Endometrial microvascular endothelial cells (primary cell): ENCODE data around the gene SPDYE2. TPM values are rescaled to one million over a fixed set of nuclear protein-coding genes. Genes with fewer than 3 reads are reported as not detected.
"Not testable (repeated sequence)": the region's sequence is repeated elsewhere in the genome, so short reads cannot be mapped to it uniquely, and the experiment has no call there.

ENCODE experiments used
- in situ Hi-C: cut with HindIII; loops from 2 replicates; pipeline ENCODE4 v1.10.0; 2017; ENCODE audit warnings: low sequenced_read_pairs, low pct_unique_long_range_greater_than_20kb; ENCODE audit errors: inconsistent ontology term
- total RNA-seq: library from RNA; depleted of rRNA; stranded (reverse); fragments of >200 nt; gene quantifications from one replicate; pipeline ENCODE4 v1.2.3, GENCODE V29; 2015; ENCODE audit errors: inconsistent ontology term

Gene SPDYE2, protein sequence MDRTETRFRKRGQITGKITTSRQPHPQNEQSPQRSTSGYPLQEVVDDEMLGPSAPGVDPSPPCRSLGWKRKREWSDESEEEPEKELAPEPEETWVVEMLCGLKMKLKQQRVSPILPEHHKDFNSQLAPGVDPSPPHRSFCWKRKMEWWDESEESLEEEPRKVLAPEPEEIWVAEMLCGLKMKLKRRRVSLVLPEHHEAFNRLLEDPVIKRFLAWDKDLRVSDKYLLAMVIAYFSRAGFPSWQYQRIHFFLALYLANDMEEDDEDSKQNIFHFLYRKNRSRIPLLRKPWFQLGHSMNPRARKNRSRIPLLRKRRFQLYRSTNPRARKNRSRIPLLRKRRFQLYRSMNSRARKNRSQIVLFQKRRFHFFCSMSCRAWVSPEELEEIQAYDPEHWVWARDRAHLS
- total RNA-seq: not detected

DNA sequence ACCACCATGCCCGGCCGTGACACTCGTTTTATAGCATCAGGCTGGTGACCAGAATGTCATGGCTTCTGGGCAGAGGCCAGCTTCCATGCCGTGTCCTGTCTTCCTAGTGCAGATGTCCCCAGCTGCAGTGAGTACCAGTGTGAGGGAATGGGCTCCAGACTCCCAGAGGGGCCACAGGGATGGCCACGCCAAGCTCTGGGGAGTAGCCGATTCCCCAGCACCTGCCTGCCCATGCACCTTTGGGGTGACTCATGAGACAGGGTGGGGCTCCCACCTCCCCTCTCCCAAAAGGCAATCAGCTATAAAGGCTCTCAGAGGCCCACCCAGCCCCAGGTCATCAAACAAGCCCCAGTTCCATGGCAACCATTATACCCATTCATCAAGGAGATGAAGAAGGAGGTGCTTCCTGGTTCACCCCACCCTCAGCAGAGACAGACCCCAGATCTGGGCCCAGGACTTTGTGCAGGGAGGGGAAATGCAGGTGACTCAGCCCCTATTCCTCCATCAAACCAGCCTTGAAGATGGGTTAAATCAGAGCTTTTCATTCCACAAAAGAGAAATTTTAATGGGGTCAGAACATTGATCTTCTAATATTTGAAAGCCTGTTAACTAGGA, at the start of gene SPDYE2:
Gene SPDYE2 (plus strand): TSS at position 419 of the 615 bp plus-strand sequence. CDS start 2,030 bp downstream, outside the sequence.
- in situ Hi-C loops: not testable (repeated sequence)

DNA sequence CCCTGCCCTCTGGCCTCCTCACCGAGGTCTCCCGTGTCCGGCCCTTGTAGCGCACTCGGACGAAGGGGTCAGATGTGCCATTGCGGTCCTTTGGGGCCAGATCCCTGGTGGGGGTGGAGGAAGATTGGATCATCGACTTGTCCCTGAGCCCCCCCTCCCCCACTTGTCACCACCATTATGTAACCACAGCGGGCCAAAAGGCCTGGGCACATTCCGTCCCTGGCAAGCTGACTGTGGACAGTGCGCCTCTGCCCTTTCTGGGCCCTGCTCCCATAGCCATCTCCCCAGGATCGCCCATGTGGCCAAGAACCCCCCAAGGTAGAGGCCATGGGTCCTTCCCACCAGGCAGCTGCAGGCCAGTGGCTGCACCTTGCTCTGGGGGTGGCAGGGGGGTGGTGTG, 47.9 kb upstream of the SPDYE2 start:
- in situ Hi-C loops: not testable (repeated sequence)

DNA sequence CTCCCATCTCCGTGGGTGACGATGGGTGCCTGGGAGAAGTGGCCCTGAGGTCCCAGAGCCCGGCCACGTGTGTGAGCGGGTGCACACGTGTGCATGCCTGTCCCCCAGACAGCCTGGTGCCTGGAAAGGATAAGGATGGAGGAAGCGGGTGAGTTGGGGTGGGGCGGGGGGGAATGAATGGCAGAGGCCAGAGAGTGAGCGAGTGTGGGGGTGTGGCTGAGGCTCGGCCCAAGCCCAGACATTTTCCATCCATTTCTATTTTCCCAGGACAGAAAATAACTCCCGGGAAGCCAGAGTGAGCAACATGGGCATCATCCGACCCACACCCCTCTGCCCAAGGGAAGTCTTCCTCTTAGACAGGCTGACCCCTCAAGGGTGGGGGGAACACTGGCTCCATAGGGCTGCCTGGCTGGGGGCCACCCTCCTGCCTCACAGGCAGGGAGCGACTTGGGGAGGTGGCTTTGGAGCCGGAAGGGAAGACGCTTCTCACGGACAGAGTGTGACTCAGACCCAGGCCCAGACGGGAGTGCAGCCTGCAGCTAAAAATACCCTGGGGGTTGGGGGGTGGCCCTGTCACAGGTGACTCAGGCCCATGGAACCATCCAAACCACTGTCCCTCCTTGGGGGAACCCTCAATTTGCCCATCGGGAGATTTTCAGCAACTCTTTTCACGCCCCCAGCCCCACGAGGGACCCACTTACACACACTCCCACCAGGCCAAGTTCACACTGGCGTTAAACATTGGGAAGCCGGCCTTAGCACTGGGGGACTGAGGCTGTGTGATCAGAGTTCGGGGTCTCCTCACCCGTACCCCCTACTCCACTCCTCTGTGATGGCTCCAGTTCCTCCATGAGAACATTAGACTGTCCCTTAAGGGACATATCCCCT, 45.5 kb upstream of the SPDYE2 start:
- in situ Hi-C loops: not testable (repeated sequence)

DNA sequence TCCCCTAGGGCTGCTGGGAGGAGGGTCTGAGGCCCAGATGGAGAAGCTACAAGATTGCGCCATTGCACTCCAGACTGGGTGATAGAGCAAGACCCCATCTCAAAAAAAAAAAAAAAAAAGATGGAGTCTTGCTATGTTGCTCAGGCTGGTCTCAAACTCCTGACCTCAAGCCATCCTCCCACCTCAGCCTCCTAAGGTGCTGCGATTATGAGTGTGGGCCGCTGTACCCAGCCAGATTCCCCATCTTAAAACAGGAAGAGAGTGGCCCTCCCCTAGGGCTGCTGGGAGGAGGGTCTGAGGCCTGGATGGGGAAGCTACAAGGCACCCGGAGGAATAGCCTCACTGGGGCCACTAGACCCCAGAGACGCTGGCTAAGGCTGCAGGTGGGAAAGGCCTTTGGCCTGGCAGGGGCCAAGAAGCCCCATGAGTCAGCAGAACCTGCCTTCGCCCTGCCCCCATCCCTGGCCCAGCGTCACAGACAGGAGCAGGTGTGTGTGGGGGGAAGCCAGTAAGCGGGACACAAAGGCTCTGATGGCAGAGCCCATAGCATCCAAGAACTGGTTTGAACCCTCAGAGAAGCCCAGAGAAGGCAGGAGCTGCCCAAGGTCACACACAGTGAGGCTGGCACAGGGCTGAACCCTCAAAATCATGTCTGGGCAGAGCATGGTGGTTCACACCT, 43.5 kb upstream of the SPDYE2 start:
- in situ Hi-C loops: not testable (repeated sequence)

DNA sequence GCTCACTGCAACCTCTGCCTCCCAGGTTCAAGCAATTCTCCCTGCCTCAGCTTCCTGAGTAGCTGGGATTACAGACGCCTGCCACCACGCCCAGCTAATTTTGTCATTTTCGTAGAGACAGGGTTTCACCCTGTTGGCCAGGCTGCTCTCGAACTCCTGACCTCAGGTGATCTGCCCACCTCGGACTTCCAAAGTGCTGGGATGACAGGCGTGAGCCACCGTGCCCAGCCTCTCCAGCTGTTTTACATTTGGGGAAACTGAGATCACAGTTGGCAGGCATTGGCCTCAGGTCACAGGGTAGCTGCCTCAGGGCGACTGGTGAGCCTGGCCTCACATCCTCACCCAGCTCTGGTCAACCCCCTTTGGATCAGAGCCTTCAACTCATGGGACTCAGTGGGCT, 40.5 kb upstream of the SPDYE2 start:
- in situ Hi-C loops: not testable (repeated sequence)

DNA sequence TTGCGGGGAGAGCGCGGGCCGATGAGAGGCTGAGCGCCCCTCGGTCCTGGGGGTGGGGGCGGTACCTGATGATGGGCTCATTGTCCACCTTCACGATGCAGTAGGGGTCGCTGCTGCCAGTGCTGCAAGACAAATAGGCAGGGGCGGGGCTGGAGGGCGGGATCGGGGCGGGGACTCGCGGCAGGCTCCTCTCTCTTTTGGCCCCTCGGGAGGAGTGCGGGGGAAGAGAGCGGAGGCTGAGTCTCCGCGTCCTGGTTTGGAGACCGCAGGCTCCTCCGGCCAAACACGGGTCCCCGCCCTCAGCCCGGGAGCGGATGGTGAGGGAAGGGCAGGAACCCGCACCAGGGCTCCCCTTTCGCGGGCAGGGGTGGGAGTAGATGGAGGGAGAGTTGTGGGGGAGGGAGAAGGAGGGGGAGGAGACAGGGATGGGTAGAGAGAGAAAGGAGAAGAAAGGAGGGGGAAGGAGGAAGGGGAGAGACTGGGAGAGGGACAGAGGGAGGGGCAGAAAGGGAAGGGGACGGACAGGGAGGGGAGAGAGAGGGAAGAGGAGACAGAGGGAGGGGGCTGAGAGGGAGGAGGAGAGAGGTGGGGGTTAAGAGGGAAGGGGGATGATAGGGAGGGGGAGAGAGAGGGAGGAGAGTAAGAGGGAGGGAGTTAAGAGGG, 39.0 kb upstream of the SPDYE2 start:
- in situ Hi-C loops: not testable (repeated sequence)

DNA sequence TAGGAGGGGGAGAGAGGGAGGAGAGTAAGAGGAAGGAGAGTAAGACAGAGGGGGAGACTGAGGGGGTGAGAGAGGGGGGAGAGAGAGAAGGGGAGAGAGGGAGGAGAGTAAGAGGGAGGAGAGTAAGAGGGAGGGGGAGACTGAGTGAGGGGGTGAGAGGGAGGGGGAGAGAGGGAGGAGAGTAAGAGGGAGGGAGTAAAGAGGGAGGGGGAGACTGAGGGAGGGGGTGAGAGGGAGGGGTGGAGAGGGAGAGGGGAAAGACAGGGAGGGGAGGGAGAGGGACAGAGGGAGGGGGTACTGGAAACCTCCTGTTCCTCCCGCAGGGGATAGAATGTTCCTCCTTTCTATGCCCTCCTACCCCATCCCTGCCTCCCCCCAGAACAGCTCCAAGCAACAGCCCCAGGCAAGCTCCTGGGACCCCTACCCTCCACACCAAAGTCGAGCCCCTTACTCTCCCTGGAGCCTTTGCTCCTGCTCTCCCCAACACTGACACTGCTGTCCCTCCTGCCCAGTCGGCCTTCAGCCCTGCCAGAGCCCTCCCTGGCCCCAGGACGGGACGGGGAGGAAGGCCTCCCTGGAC, 38.3 kb upstream of the SPDYE2 start:
- in situ Hi-C loops: not testable (repeated sequence)

DNA sequence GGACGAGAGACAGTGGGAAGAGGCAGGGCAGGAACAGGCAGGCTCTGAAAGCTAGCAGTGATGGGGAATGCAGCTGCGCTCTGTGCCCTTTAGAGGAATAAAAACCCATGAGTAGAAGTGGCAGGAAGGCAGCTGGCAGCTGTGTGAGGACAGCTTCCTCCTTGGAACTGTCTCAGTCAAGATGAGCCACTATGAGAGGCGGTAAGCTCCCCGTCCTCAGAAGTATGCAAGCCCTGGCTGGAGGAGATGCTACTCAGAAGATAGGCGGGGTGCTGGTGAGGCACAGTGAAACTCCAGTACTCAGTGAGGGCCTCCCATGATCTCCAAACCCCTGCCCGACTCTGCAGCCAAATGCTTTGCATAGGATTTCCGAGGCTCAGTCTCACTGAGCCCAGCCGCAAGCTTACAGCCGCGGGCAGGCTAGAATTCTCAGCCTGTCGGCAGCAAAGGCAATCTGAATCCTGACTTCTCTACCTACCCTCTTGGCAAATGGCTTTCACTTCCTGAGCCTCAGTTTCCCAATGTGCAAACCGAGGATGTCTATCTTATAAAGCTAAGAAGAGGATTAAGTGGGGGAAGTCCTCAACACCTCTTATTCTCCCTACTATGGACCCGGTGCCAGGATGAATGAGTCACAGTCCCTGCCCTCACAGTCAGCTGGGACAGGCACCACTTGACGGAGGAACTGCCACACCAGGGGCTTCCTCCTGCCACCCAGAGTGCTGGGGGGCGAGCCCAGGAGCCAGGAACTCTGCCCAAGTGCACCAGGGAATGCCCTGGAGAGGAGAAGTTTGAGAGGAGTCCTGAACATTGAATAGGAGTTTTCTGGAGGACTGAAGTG, 35.9 kb upstream of the SPDYE2 start:
- in situ Hi-C loops: not testable (repeated sequence)

DNA sequence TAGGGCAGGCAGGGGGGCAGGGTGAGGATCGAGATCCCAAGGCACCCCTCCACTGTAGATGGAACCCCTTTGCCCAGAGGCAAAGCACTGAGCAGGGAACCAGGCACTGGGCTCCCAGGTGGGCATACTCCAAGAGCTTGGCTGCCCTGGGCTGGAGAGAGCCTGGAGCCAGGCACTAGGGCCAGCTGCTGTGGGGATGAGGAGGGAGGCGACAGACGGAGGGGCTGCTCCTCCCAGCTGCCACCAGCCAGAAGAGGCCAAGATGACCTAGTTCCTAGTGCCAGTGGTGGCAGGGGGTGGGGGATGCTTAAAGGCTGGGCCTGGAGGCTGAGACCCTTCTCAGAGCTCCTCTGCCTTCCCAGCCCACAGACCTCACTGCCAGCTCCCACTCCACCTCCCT, 35.1 kb upstream of the SPDYE2 start:
- in situ Hi-C loops: not testable (repeated sequence)

DNA sequence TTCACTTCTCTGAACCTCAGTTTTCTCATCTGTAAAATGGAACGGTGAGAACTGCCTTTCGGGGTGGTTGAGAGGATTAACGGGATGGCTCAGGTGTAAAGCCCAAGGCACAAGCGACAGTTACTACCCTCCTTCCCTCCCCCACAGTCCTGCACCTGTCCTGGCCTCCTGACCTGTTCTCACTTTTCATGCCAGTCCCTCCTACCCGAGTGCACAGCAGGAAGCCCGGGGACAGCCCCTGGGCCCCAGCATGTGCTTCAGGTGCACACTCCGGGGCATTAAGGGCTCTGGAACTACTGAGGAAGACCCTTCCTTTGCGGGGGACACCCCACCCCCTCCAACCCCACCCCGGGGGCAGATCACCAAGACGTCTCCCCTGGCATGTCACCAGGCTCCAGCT, 34.1 kb upstream of the SPDYE2 start:
- in situ Hi-C loops: not testable (repeated sequence)

DNA sequence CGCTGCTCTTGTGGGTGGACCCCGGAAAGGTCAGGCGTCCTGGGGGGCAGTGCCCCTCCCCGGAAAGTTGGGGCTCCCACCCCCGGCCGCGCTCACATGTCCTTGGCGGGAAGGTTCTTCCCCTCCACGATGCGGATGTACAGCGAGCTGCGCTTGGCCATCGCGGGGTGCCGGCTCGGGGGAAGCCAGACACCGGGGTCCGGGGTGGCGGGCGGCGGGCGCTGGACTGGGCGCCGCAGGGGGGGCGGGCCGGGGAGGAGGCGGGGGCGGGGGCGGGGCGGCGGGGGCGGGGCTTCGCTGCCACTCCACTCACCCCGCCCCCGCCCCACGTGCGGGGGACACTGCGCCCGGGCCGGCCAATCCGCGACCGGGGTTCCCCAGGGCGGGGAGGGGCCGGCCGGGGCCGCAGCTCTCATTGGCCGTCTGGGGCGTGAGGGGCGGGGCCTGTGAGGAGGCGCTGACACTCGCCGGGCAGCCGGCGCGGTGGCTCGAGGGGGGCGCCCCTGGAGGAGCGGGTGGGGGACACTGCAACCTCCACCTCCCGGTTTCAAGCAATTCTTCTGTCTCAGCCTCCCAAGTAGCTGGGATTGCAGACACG, 33.4 kb upstream of the SPDYE2 start, which contains the start of gene RASA4B:
Gene RASA4B (minus strand): TSS at position 228 of the 598 bp plus-strand sequence. CDS start 67 bp downstream, at position 161.
- in situ Hi-C loops: not testable (repeated sequence)

DNA sequence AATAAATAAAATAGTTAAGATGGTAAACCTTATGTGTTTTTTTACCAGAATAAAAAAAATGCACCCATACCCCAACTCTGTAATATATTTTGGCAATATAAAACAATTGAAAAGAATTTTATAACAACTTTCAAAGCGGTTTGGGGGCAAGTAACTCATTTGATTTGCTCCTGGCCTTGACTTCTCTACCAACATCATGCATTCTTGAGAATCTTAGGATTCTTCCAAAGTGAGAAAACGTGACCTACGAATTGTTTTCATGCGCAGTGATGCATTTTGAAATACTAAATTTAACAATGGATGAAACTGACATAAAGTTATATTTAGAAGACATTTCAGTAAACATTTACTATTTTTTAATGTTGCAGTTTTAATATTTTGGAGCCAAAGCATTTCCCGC, 30.2 kb upstream of the SPDYE2 start:
- in situ Hi-C loops: not testable (repeated sequence)

DNA sequence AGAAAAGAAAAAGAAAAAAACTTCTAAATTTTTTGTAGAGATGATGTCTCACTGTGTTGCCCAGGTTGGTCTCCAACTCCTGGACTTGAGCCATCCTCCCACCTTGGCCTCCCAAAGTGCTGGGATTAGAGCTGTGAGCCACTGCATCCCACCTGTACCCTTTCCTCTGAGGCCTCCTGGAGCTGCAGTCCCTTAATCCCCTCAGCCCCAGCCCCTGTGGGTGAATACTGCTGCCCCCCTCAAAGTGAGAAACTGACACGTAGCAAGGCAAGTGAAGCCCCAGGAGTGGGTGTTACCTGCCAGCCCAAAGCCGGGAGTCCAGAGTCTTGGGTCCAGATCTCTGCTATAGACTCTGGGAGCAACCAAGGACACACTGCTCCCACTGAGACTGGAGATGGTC, 26.2 kb upstream of the SPDYE2 start:
- in situ Hi-C loops: not testable (repeated sequence)

DNA sequence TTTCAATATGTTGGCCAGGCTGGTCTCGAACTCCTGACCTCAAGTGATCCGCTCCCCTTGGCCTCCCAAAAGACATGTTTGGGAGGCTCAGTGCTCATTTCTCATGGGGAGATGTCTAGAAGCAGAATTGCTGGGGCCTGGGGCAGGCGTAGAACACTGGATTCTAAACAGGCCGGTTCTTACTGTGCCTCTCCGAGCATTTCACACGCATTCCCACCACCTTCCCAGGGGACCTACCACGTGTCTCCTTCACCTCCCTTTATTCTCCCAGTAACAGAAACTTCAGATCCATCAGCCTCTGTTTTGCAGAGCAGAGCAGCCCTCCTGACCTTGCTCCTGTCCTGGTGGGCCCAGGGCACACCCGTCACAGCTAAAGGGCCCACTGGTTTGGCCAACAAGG, 23.8 kb upstream of the SPDYE2 start:
- in situ Hi-C loops: not testable (repeated sequence)

DNA sequence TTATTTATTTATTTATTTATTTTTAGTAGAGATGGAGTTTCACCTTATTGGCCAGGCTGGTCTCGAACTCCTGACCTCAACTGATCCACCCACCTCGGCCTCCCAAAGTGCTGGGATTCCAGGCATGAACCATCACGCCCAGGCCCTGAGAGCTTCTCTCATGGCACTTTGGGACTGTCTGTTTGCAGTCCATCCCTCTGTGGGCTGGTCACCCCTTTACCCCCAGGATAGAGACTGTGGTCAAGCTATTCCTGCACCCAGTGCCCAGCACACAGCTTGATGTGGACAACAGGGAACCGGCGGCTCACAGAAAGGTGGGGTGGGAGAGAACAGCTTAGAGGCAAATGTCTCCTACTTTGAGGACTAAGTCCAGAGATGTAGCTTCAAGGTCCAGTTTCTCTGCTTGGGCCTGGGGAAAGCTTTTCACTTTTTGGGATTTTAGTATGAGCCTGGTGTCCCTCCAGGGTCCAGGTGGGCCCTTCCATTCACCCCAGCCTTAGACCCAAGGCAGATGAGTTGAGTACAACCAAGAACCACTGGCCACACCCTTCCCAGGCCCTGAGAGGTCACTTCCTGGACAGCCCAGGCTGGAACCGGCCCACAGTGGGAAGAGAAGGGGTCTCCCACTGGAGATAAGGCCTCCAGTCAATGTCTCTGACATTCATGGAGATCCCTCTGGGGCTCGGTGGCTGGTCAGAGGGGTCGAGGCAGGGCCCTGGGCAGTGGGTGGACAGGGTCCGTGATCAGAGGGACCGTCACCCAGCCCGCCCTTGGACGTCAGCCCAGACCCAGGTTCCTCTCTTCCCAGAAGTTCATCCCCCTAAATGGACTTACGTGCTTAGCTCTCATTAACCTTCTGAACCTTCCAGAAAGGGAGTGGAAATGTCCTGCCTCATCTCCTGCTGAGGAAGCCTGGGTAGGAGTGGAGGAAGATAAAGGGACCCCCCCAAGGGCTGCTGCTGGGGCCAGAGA, 22.9 kb upstream of the SPDYE2 start:
- in situ Hi-C loops: not testable (repeated sequence)

DNA sequence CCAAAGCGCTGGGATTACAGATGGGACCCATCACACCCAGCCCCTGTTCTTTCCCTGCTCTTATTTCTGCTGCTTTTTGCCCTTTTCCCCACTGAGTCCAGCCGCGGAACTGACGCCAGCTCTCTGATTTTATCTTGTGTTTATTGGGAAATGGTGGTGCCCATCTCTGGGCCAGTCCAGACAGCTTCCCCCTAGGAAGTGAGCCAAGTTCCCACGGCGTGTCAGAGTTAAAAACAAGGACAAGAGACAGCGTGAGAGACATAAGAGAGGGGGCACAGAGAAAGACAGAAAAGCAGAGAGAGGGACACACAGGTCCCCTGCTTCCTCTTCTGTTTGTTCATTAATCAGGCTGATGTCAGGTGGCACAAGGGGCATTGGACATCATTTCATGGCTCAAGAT, 19.4 kb upstream of the SPDYE2 start:
- in situ Hi-C loops: not testable (repeated sequence)
